A673 (cell line): ENCODE measurements around the gene PHLPP2.

Experiments used
- CTCF ChIP-seq: fragments of 300-800, 200-600 bp; sonication (generic); conservative IDR thresholded peaks from 2 replicates; pipeline ENCODE4 v1.5.1; 2017; ENCODE audit warnings: low read depth, mild to moderate bottlenecking, antibody characterized with exemption, low read length, moderate library complexity, mixed read lengths
- EZH2 ChIP-seq: fragments of 200-600 bp; sonication (generic); IDR thresholded peaks from 2 replicates; pipeline ENCODE4 v1.6.1; 2017; ENCODE audit warnings: borderline replicate concordance, low read depth, mild to moderate bottlenecking, mixed read lengths, antibody characterized with exemption, low read length; ENCODE audit not compliant: poor library complexity, severe bottlenecking

GRCh38 chr16:71681360-71681759, 43.1 kb downstream of the PHLPP2 start:
- TF ChIP-seq EZH2, result no peak
- TF ChIP-seq CTCF, result no peak
